IPS DF 4.7 (cell line): ENCODE results near the gene DARS2.

ENCODE experiments used
- DNase-seq: peaks from one replicate; pipeline ENCODE4 v3.0.0-alpha.2; 2013; ENCODE audit warnings: low spot score; ENCODE audit errors: extremely low read depth

DARS2 gene

DNA sequence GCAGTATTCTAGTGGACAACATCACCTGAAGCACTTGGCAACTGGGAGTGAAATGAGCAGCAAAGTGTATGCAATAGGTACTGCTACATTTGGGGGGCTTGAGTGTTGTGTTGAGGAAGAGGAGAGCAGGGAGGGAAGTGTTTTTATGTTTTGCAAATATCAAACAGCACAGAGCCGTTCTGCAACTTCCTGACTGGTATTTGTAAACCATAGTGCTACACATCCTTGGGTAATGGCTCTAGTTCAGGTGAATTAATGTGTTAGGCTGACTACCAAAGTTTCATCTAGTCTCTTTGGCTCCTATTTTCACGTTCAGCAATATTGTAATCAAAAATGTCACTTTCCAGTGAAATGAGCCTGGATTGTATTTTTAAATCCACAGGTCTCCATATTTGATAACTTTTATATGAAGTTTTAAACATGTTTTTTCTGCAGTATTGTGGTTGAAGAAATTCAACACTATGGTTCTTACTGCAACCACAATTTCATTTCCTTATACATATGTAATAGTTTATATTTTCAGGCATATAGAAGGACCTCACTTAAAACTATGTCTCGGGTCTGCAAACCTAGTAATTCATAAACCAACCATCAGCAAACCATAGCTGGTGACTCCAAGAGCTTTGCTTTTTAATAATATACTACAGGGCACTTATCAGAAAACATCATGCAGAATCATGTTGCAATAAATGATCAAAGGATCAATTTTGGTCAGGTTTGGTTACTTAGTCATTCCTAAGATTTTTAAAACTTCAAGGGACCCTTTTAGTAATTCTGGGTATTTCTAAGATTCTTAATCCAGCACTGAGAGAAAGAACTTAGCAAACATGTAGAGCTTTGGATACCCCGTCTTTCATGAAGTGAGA is 62.5 kb downstream of the DARS2 start:
- no peak for DNase-seq

DNA sequence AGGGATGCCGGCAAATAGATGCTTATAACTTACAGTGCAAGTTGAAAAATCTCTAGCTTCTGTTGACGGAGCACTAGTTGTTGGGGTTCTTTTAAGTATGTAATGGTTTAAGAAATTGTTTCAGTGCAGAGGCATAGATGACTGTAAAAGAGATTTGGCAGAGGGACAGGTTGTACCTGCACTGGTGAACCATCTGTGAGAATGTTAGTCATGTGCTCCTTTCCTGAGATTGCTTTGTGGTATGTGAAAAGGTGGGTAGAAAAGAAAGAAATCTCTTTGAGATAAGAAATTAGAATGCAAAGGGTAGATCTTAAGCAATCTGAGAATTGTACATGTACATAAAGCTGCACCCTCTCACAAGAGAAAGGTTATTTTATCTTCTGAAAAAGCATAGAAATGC is 63.2 kb downstream of the DARS2 start:
- no peak for DNase-seq

DNA sequence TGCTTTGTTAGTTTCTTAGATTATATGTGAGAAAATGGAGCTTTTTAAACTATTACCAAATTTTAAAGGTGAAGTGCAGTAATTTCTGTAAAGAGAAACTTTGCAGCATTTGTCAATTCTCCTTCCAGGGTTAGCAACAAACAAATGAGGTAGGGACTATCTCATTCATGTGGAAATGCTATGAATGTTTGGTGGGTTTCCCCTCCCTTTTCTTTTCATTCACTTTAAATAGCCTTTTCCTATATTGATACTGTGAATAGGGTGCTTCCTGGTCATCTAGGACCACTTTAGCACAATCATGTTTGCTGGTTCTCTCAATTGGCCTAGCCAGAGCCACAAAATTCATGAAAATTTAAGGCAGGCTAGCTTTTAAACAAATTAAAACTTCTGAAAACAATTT is 64.3 kb downstream of the DARS2 start:
- DNase-seq = no peak

DNA sequence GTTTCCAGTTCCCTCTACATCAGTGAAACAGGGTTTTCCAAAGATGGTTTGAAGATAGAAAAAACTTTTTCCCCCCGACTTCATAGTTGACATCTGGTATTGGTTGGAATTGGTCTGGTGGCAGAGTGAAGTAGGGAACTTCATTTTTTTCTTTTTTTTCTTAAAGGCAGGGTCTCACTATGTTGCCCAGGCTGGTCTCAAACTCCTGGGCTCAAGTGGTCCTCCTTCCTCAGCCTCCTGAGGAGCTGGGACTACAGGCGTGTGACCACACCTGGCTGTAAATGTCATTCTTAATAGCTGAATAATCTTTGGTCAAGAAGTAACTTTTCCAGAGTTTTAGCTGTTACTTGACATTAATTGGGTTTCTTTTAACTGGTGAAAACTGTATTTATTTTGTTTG is 65.4 kb downstream of the DARS2 start:
- no peak for DNase-seq

DNA sequence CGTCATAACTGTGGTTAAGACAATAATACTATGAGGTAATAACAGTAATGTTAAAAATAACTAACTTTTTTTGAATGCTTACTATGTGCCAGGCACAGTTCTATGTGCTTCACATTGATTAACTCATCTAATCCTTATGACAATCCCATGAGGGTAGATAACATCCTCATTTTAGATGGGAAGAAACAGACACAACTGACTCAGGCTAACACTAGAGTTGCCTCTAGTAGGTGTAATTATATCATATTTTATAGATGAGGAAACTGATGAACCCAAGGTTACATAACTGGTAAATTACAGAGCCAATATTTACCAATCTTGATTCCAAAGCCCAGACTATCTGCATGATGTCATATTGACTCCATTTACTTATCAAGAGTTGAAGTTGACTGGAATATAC is 69.1 kb downstream of the DARS2 start:
- DNase-seq = no peak

DNA sequence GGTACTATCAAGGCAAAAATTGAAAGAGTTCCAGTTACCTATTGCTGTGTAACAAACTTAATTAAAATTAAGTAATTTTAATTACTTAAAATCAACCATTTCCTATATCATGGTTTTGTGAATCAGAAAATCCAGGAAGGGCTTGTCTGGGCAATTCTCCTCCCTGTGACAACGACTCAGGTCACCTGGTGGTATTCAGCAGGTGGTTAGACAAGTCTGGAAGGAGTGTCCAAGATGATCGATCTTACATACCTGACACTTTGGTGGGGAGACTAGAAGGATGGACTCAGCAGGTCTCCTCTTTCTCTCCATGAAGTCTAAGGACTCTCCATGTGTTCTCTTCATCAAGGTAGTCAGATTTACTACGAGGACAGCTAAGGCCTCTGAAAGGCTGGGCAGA is 69.7 kb downstream of the DARS2 start:
- DNase-seq = no peak

DNA sequence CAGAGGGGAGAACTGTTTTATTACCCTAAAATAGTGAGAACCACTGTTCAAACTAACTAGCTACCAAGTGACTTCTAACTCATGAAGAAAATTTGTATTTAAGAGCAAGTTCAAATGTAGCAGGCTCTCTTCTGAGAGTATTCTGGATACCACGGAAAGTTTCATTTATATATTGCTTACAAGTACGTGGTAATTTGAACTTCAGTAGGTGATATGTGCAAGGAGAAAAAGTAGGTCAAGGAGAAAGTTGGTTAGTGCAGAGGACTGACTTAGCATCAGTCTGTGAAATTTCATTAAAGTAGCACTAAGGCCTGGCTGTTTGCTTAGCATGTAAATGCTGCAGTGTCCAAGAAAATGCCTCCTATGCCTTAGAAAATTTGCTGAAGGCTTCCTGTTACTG is 76.0 kb downstream of the DARS2 start:
- no peak for DNase-seq

DNA sequence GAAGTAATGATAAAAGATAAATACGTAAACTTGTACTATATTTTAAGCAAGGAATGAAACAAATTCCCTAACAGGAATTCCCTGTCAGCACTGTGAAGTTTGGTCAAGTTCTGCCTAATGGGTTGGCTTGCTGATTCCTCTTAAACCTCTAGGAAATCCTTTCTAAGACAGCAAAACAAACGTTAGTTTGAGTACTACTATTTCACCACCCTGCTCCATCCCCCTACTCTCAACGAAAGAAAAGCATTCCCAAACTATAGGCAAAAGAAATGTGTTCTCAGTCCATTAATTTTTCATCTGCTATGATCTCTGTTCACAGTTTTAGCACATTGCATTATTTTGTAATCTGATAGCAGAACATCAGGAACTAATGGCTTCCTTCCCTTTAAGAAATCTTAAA is 76.5 kb downstream of the DARS2 start:
- DNase-seq = no peak

DNA sequence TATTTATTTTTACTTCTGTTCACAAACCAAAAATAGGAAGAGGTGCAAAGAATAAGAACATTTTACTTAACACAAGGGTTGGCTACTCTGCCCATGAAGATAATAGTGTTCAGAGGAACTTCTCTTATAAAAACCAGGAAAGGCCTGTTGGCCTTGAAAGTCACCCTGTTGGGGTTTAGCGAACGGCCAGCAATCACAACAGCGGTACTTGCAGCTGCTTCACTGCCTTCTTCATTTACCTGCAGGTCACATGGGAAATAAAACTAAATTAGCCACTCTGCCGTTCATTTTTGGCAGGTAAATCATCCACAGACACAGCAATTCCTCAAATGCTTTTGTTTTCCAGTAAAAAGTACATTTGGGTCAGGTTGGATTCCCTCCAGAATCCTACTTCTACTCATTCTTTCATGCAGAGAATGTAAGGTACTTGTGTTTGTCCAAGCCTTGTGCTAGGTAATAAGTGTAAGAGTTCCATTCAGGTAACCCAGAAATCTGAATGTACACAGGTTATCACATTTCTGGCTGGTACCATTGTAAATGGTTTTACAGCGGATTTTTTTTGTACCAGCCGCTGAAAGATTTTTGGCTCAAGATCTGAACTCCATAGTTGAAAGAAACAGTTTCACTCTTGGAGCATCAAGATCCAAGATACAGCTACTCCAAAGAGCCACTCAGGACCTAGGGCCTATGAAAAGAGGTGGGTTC is 79.5 kb downstream of the DARS2 start:
- no peak for DNase-seq
